ENCODE results near the gene HDAC11.

The HDAC11 gene

DNA sequence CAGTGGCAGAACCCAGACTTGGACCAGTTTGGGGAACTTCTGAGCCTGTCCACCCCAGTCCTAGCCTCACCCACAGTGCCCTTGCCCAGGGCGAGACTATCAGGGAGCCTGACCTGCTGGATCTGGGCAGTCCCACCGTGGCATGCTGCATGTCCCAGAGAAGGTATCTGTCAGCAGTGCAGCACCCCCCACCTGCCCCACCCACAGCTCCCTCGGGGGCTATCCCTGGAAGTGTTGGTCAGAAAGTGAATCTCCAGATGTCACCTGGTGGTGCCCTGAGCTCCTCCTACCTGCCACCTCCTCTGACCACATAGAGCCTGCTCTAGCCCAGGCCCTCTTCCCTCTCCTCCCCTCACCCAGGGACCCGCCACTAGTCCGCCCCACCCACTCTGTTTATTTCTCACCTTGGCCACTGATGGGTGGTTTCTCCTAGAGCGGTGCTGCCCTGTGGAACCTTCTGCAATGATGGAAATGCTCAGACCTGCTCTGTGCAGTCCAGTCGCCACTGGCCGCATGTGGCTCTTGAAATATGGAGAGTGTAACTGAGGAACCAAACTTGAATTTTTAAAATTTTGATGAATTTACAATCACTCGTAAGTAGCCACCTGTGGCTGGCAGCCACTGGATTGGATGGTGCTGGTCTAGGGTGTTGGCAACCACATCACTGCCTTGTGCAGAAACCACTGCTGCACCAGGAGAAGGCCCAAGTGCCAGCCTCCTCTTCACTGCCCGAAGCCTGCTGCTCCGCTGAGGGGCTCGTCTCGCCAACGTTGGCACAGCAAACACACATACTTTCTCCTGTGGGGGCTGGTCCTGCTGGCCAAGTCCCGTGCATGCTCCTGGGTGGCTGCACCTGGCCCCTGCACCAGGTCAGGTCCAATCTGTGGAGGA lies 13.1 kb downstream of the HDAC11 start:
- no peak for DNase-seq (ENCODE audit: low read depth in 1 of 2, low spot score in 1 of 2)
- no peak for TF ChIP-seq REST (IDR thresholded peaks at IDR 0.05; ENCODE audit: insufficient replicate concordance, low read depth)
- no peaks in the 10 kb centered on the region for H3K27me3 ChIP-seq (ENCODE audit: insufficient read depth, poor library complexity, severe bottlenecking)
- H3K4me3 ChIP-seq (replicated peaks; ENCODE audit: insufficient read depth, low read length): no peak overlapping the region
- H3K27ac ChIP-seq (replicated peaks): no peak overlapping the region

GRCh38 chr3:13493867-13494441 lies 13.8 kb downstream of the HDAC11 start:
- Histone ChIP-seq H3K4me3 (replicated peaks; ENCODE audit: insufficient read depth, low read length) (no peak overlapping the region), H3K27ac (replicated peaks) (no peak overlapping the region), H3K27me3 (ENCODE audit: insufficient read depth, poor library complexity, severe bottlenecking) (no peaks in the 10 kb centered on the region)
- no peak for TF ChIP-seq SPI1 (IDR thresholded peaks at IDR 0.05; ENCODE audit: borderline replicate concordance, low read depth)
- TF ChIP-seq CTCF (IDR thresholded peaks at IDR 0.05; ENCODE audit: insufficient read depth, low read length): no peak
- TF ChIP-seq REST (IDR thresholded peaks at IDR 0.05; ENCODE audit: insufficient replicate concordance, low read depth): no peak
- no peak for TF ChIP-seq GABPA (IDR thresholded peaks at IDR 0.05; ENCODE audit: low read depth)
- no peak for TF ChIP-seq POLR2AphosphoS5 (IDR thresholded peaks at IDR 0.05; ENCODE audit: low read depth)
- no peak for DNase-seq (ENCODE audit: low read depth in 1 of 2, low spot score in 1 of 2)

- Histone ChIP-seq H3K4me3 (replicated peaks; ENCODE audit: insufficient read depth, low read length) (no peak overlapping the region), H3K27ac (replicated peaks) (no peak overlapping the region), H3K27me3 (ENCODE audit: insufficient read depth, poor library complexity, severe bottlenecking) (no peaks in the 10 kb centered on the region)
- DNase-seq (ENCODE audit: low read depth in 1 of 2, low spot score in 1 of 2): peak in 1 of 2 experiments; percentile 18
- peak; percentile 74 for TF ChIP-seq CTCF (IDR thresholded peaks at IDR 0.05; ENCODE audit: insufficient read depth, low read length)
- no peak for TF ChIP-seq GABPA (IDR thresholded peaks at IDR 0.05; ENCODE audit: low read depth)
- no peak for TF ChIP-seq POLR2AphosphoS5 (IDR thresholded peaks at IDR 0.05; ENCODE audit: low read depth)
- no peak for TF ChIP-seq SPI1 (IDR thresholded peaks at IDR 0.05; ENCODE audit: borderline replicate concordance, low read depth)
These were observed 14.6 kb downstream of the HDAC11 start for GRCh38 chr3:13494463-13495350.

- Histone ChIP-seq H3K27ac (replicated peaks) (no peak overlapping the region), H3K4me3 (replicated peaks; ENCODE audit: insufficient read depth, low read length) (no peak overlapping the region), H3K27me3 (ENCODE audit: insufficient read depth, poor library complexity, severe bottlenecking) (no peaks in the 10 kb centered on the region)
- TF ChIP-seq POLR2AphosphoS5 (IDR thresholded peaks at IDR 0.05; ENCODE audit: low read depth): no peak
- TF ChIP-seq SPI1 (IDR thresholded peaks at IDR 0.05; ENCODE audit: borderline replicate concordance, low read depth): 0 out of 2 replicates have a peak, but pooled peaks have one; percentile 14
- DNase-seq (ENCODE audit: low read depth in 1 of 2, low spot score in 1 of 2): no peak
These were observed 15.3 kb downstream of the HDAC11 start for GRCh38 chr3:13495351-13495813.

Data from HL-60 (cell line).